Measurements from ENCODE around the gene IRAK3.
"Not testable (repeated sequence)": the region's sequence is repeated elsewhere in the genome, so short reads cannot be mapped to it uniquely, and the experiment has no call there.

IRAK3 gene

DNA sequence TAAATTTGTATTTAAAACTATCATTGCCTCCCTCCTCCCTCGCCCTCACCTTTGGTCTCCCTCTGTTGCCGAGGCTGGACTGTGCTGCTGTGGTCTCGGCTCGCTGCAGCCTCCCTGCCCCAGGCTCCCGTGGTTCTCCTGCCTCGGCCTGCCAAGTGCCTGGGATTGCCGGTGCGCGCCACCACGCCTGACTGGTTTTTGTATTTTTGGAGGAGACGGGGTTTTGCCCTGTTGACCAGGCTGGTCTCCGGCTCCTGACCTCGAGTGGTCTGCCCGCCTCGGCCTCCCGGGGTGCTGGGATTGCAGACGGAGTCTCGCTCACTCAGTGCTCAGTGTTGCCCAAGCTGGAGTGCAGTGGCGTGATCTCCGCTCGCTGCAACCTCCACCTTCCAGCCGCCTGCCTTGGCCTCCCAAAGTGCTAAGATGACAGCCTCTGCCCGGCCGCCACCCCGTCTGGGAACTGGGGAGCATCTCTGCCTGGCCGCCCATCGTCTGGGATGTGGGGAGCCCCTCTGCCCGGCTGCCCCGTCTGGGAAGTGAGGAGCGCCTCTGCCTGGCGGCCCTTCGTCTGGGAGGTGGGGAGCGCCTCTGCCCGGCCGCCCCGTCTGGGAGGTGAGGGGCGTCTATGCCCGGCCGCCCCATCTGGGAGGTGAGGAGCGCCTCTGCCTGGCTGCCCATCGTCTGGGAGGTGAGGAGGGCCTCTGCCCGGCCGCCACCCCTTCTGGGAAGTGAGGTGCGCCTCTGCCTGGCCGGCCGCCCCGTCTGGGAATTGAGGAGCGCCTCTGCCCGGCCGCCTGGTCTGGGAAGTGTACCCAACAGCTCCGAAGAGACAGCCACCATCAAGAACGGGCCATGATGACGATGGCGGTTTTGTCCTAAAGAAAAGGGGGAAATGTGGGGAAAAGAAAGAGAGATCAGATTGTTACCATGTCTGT is 14.4 kb upstream of the IRAK3 start:
- not testable (repeated sequence) for DNase-seq (ENCODE audit: low read depth)

- no peak for DNase-seq (ENCODE audit: low read depth)
These were observed 12.7 kb upstream of the IRAK3 start for GRCh38 chr12:66176105-66176900.

GRCh38 chr12:66182956-66183355 is 6.1 kb upstream of the IRAK3 start:
- DNase-seq (ENCODE audit: low read depth) = no peak

GRCh38 chr12:66184822-66185221 is 4.2 kb upstream of the IRAK3 start:
- DNase-seq (ENCODE audit: low read depth) = not testable (repeated sequence)

- DNase-seq (ENCODE audit: low read depth) = no peak
These were observed 2.0 kb upstream of the IRAK3 start for GRCh38 chr12:66187036-66187435.

DNA sequence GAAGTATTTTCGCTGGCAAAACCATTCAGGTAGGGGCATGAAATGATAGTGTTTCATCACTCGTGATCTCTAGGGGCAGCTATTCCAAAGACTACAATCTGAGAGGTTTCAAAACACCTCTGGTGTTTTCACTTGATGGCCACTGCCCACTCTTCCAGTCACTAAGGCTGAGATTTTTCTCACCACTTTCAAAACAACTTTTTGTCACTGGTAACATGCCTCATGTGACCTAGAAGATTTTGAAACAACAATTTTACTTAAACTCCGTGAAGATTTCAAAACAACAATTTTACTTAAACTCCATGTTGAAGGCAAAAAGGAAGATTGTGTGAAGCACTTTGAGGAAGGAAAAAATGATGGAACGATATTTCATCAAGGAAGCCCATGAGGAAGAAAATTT is 1.2 kb upstream of the IRAK3 start:
- no peak for DNase-seq (ENCODE audit: low read depth)

DNA sequence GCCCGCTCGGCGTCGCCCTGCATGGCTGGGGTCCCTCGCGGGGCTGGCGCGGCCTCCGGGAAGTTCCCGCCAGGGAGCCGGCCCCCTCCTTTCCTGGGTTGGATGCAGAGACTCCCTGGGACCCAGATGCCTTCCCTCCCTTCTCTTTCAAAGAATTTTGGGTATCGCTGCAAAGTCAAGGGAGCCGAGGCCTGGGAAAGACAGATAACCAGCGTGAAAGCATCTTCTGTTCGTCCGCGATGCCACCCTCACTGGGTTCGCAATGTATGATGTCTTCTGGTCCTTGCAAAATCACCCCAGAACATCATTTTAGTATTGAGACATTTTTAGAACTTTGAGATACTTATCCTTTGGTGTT is 451 bp downstream of the IRAK3 start:
- no peak for DNase-seq (ENCODE audit: low read depth)

DNA sequence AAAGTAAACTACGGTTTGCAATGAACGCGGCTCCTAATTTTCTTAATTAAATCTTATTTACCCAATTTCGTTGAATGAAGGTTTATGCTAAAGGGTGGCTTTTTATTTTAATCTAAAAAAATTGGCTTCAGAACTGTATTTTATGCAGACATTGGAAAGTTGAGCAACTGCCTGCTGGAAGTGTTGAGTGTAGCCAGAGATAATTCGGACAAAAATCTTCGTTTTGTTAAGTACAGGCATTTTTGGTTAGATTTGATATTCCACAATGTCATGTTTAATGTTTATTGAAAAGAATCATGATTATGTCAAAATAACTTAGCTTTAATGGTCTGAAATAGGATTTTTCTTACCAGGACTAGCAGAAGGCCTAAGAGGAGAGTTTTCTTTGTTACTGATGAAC is 875 bp downstream of the IRAK3 start:
- DNase-seq (ENCODE audit: low read depth) = no peak

DNA sequence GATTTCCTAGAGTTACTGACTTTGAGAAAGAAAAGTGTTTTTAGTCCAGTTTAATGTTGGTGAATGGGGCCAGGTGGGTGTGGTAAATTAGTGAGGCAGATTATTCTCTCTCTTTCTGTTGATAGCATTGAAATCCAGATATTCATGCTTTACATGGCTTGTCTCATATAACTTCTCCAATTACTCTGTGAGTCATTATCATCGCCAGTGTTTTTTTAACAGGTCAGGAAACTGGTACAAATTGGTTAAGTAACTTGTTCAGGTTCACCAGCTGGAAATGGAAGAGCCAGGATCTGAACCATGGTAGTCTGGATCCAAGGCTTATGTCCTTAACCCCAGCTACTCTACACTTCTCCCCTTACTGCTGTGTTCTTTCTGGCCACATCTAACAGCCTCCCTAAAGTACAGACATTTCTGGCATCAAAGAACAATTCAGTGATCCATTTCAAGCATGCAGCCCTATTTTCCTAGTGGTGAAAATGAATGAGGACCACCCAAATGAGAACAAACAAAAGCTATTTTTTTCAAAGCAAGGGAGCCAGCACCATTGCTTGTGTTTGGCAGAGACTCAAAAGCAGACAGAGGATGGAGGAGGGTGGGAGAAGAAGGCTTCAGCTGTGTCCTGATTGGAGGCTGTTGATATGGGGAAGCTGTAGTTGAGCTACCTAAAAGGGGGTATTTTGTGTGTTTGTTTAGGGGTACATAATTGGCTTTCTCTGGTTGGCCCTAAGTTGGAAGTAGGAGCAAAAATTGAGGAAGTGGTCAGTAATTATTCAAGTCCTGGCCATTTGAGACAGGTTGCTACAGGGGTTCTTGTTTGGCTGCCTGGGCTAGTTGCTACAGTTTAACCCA is 1.7 kb downstream of the IRAK3 start:
- no peak for DNase-seq (ENCODE audit: low read depth)

GRCh38 chr12:66191547-66192126 is 2.6 kb downstream of the IRAK3 start:
- no peak for DNase-seq (ENCODE audit: low read depth)

DNA sequence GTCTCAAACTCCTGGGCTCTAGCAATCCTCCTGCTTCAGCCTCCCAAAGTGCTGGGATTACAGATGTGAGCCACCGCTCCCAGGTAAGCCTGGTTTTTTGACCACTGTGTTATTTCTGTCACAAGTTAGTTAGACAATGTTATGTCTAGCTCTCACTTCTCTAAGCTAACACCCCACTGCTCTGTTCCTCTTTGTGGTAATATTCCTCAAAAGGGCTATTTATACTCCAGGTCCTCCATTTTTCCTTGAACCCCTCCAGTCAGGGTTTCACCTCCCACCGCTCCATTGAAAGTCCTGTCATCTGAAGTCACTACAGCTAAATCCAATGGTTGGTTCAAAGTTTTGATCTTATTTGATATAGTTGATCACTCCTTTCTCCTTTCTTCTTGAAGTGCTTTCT is 5.1 kb downstream of the IRAK3 start:
- DNase-seq (ENCODE audit: low read depth) = no peak

DNA sequence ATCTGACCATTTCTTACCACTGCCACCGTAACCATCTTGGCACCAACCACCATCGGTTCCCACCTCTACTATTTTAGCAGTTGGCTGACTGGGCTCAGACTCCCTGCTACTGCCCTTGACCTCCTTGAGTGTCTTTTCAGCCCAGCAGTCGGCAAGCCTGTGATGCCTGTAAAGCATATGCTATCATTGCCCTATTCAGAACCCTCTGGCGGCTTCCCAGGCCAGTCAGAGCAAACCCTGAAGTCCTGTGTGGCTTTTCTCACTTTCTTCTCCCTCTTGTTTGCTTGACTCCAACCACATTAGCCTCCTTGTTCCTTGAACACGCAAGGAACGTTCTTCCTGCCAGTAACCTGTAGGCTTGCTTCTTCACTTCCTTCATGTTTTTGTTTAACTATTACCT is 6.2 kb downstream of the IRAK3 start:
- no peak for DNase-seq (ENCODE audit: low read depth)

DNA sequence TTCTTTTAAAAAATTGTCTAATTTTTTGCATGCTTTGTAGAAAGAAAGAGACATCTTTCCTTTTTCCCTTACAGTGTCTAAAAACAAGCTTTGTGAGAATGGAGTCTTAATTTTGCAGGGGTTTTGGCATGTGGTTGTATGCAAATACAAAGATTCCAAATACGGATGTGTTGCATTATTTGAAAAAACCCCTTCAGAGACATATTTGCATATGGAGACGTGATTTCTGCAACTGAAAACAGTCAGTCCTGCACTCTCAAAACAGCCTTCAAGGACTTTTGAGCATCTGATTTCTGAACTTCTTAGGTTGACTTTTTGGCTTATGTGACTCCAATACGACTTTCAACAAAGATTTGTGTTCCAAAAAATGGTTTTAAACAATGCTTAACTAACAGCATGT is 7.8 kb downstream of the IRAK3 start:
- DNase-seq (ENCODE audit: low read depth) = no peak

DNA sequence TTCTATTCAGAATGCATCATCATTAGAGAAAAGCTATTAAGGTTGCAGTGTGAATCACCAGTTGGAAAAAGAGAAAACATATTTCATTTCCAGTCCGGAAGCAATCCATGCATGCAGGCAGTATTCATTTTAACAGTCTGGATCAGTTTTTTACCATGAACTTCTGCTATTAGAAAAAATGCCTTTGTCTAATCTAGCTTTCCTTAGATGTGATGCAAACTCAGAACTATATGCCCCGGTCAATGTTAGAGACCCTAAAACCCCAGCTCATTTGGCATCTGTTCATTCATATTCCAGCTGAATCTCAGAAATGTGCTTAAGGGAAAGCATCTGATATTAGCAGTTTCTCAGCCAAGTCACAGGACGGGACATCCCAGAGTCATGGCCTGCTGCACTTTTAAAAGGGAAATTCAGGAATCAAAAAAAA is 8.5 kb downstream of the IRAK3 start:
- no peak for DNase-seq (ENCODE audit: low read depth)

DNA sequence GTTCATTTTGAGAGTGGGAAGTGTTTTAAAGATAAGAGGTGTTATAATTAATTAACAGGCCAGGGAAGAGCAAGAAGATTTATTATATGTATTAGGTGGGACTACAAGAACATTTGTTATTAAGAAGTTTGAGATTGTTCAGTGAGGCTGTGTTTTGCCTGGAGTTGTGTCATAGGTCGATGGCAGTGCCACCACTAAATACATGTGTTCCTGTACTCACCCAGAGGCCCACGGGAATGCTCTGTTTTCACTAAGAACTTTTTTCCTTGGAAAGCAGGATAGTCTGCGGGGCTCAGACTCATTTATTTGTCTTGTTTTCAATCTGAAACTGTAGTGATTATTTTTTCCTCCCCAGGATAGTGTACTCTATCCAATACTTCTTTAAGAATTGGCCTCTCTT is 10.1 kb downstream of the IRAK3 start:
- no peak for DNase-seq (ENCODE audit: low read depth)

DNA sequence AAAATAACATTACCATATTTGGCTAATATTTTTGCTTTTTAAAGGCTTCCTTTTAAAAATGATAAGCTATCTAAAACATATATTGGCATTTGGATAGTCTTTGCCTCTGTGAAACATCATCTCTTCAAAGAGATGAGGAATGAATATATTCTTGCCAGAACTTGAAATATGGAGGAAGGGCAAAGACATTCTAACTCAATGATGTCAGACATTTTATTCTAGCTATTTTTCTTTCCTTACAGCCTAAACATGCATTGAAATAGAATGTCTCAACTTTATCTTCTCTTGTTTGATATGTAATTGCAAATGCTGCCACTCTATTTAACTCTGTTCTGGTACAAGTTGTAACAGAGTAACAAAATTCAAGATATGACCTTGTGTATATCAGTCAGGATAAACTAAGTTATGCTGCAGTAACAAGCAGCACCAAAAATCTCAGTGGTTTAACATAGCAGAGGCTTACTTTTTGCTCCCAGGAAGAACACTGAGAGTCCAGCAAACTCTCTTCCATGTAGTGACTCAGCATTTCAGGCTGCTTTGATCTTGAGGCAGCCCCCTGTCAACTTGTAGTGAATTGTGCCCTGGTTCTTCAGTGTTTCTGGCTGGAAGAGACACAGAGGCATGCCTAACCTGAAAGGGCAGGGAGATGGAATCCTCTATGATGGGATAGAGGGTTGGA is 11.0 kb downstream of the IRAK3 start:
- no peak for DNase-seq (ENCODE audit: low read depth)

DNA sequence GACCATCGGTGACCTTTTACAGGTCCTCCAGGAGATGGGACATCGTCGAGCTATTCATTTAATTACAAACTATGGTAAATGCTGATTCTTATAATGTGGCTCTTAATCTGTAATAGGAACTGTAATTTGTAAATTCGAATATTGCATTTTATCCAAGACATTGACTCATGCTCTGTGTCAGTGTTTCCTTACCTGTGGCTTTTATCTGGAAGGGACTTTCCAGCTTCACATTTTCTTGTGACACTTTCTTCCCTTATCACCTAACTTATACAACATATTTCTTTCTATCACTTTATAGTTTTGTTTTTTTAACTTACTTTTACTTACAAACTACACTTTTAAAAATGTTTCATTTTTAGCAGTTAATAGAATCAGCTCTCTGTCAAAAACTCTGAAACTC is 14.8 kb downstream of the IRAK3 start:
- no peak for DNase-seq (ENCODE audit: low read depth)

GRCh38 chr12:66206141-66206540 is 17.1 kb downstream of the IRAK3 start:
- no peak for DNase-seq (ENCODE audit: low read depth)

DNA sequence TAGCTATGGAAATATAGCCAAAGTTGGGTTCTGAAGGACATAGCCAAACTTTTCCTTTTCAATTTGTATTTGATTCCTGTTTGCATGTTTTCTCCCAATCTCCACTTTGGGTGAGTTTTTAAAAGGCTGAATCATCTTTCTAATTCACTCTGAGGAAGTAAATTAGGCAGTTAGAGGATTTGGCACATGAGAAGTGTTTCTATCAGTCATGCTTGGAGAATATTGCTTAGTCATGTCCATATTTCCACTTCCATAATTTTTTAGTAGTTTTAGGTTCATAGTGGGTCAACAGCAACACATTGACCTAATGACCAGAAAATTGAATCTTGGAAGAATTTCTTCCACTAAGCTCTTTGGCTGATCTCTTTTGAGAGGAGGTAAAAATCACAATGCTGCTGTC is 21.8 kb downstream of the IRAK3 start:
- no peak for DNase-seq (ENCODE audit: low read depth)

- not testable (repeated sequence) for DNase-seq (ENCODE audit: low read depth)
These were observed 22.6 kb downstream of the IRAK3 start for GRCh38 chr12:66211573-66211972.

DNA sequence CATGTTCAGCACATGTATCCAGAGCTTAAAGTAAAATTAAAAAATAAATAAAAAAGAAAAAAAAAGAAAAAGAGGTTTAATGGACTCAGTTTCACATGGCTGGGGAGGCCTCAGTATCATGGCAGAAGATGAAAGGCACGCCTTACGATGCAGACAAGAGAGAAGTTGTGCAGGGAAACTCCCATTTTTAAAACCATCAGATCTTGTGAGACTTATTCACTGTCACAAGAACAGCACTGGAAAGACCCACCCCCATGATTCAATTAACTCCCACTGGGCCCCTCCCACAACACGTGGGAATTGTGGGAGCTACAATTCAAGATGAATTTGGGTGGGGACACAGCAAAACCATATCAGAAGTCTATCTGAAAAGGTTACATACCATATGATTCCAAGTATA is 24.0 kb downstream of the IRAK3 start:
- DNase-seq (ENCODE audit: low read depth) = not testable (repeated sequence)

All from stimulated activated CD8-positive, alpha-beta memory T cell treated with anti-CD3 and anti-CD28 coated beads, Interleukin-15, amount 100 ng/mL, for 1 hour (primary cell).